AG04450 (cell line): Measurements from ENCODE around the gene QSOX1. TPM values are rescaled to one million over a fixed set of nuclear protein-coding genes. Genes with fewer than 3 reads are reported as not detected.
"Not testable (repeated sequence)": the region's sequence is repeated elsewhere in the genome, so short reads cannot be mapped to it uniquely, and the experiment has no call there.

Experiments
- CTCF ChIA-PET: fragments of 300-600, 350-600 bp; formaldehyde crosslinking; extraction: SDS; loops from one replicate; lab custom pipeline; 2022; ENCODE audit warnings: antibody characterized with exemption, inconsistent platforms; lab: Charles Lee
- POLR2A ChIA-PET: fragments of 350-600 bp; formaldehyde crosslinking; extraction: SDS; loops from one replicate; lab custom pipeline; 2021; ENCODE audit warnings: antibody characterized with exemption, inconsistent platforms; lab: Yijun Ruan, JAX
- DNase-seq: peaks from one replicate; pipeline ENCODE4 v3.0.0-alpha.2; 2011; ENCODE audit warnings: low read depth, low spot score
- H3K27ac ChIP-seq: one replicate; pipeline ENCODE4 v1.5.1; 2012; ENCODE audit warnings: low read depth, low read length, control low read depth
- H3K27me3 ChIP-seq: one replicate; pipeline ENCODE4 v1.6.0; 2012; ENCODE audit warnings: low read length; ENCODE audit not compliant: control insufficient read depth, insufficient read depth
- H3K4me3 ChIP-seq: 2 replicates; pipeline ENCODE4 v1.5.1; 2011; ENCODE audit warnings: mild to moderate bottlenecking, low read depth, low read length, control low read depth
- H3K9me3 ChIP-seq: 2 replicates; pipeline ENCODE4 v1.5.1; 2012; ENCODE audit warnings: low read length; ENCODE audit not compliant: control insufficient read depth, insufficient read depth
- polyA plus RNA-seq: library from polyadenylated mRNA; depleted of rRNA; stranded (reverse); fragments of >200 nt; gene quantifications from 2 replicates; pipeline ENCODE4 v1.2.3, GENCODE V29; 2011
- TF ChIP-seq, protein P1 (sequence below): IDR thresholded peaks from 2 replicates; pipeline ENCODE4 v1.5.1; 2011; ENCODE audit warnings: low read depth, low read length, control low read depth, inconsistent platforms

QSOX1 gene
- polyA plus RNA-seq, 1 experiment, result 1,269 TPM

- Histone ChIP-seq H3K9me3 (no peaks in the 10 kb centered on the region; the same call in 1 of the 2 replicates), H3K4me3 (no peak overlapping the region), H3K27ac (no peak overlapping the region), H3K27me3 (no peaks in the 10 kb centered on the region)
- ChIA-PET CTCF (interaction anchor here (1.2 to 1.4 kb wide), 2 partner anchors 12 to 14 kb away, joined by 3 read pairs; no protein-coding TSS in a partner anchor), POLR2A (interaction anchor here (0.5 to 0.6 kb wide), 2 partner anchors 8 to 671 kb away, joined by 3 read pairs; no protein-coding TSS in a partner anchor)
- TF ChIP-seq, protein P1, sequence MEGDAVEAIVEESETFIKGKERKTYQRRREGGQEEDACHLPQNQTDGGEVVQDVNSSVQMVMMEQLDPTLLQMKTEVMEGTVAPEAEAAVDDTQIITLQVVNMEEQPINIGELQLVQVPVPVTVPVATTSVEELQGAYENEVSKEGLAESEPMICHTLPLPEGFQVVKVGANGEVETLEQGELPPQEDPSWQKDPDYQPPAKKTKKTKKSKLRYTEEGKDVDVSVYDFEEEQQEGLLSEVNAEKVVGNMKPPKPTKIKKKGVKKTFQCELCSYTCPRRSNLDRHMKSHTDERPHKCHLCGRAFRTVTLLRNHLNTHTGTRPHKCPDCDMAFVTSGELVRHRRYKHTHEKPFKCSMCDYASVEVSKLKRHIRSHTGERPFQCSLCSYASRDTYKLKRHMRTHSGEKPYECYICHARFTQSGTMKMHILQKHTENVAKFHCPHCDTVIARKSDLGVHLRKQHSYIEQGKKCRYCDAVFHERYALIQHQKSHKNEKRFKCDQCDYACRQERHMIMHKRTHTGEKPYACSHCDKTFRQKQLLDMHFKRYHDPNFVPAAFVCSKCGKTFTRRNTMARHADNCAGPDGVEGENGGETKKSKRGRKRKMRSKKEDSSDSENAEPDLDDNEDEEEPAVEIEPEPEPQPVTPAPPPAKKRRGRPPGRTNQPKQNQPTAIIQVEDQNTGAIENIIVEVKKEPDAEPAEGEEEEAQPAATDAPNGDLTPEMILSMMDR, result no peak
- no peak for DNase-seq
Observed at GRCh38 chr1:180201451-180202200, 47.0 kb downstream of the QSOX1 start.

DNA sequence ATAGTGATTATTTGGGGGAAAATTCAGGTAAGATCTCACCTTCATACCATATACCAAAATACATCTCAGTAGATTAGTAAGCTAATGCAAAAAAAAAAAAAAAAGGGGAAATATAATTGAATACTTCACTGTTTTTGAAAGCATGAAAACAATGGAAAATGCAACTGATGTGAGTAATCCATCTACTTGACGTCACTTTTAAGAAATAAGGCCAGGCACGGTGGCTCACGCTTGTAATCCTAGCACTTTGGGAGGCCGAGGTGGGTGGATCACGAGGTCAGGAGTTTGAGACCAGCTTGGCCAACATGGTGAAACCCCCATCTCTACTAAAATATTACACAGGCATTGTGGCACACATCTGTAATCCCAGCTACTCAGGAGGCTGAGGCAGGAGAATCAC lies 47.9 kb downstream of the QSOX1 start:
- H3K4me3 ChIP-seq, H3K9me3 ChIP-seq, H3K27ac ChIP-seq, H3K27me3 ChIP-seq, DNase-seq: not testable (repeated sequence)
- ChIA-PET POLR2A (interaction anchor here (0.5 to 0.6 kb wide), 2 partner anchors 9 to 670 kb away, joined by 3 read pairs; no protein-coding TSS in a partner anchor), CTCF (interaction anchor here (1.4 to 1.7 kb wide), 3 partner anchors 15 to 325 kb away, joined by 3 to 4 read pairs (median 3); partner anchors contain the start of gene TOR1AIP2)

DNA sequence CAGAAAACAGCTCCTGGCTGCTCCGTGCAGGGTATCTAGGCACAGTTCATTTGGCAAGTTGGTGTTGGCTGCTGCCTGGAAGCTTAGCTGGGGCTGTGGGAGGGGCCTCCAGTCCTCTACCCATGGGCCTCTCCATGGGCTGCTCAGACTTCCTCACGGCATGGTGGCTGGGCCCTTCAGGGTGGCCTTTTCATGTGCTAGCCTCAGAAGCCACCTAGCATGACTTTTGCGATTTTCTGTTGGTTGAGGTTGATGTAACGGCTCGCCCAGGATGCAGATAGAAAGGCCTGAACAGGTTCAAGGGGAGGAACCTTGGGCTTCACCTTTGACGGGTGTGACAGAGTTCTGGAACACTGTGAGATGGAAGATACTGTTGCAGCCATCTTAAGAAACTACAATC lies 49.6 kb downstream of the QSOX1 start:
- ChIA-PET CTCF (interaction anchor here (1.7 kb wide), 1 partner anchor 278 kb away, joined by 4 read pairs; no protein-coding TSS in a partner anchor), POLR2A (no interaction called here)
- Histone ChIP-seq H3K27ac (peak overlapping the region; percentile 11), H3K27me3 (no peaks in the 10 kb centered on the region), H3K9me3 (no peaks in the 10 kb centered on the region; the same call in 1 of the 2 replicates), H3K4me3 (no peak overlapping the region)
- DNase-seq, result no peak
- TF ChIP-seq, protein P1, result no peak

- no peak for DNase-seq
- Histone ChIP-seq H3K27ac (no peak overlapping the region), H3K4me3 (no peak overlapping the region), H3K9me3 (no peaks in the 10 kb centered on the region; the same call in 1 of the 2 replicates), H3K27me3 (no peaks in the 10 kb centered on the region)
- TF ChIP-seq, protein P1, result no peak
- CTCF ChIA-PET, result no interaction called here
- POLR2A ChIA-PET, result no interaction called here
Observed at GRCh38 chr1:180206581-180206980, 51.9 kb downstream of the QSOX1 start.

DNA sequence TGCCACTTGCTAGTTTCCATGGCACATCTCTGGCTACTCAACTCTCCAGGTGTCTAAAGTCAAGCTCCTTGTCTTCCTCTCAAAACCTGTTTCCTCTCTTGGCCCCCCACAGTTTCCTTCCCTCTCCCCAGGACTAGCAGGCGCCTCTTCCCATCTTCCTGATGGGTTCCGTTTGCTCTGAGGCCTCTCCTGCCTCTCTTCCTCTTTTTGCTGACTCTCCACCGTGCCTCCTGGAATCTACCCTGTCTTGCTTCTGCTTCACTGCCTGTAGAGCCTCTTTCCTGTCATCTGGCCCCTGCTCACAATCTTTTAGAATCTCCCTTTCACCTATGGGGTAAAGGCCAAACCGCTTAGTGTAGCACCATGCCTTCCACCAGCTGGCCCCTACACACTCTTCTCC lies 53.6 kb downstream of the QSOX1 start:
- Histone ChIP-seq H3K27ac (no peak overlapping the region), H3K9me3 (no peaks in the 10 kb centered on the region), H3K4me3 (no peak overlapping the region), H3K27me3 (no peaks in the 10 kb centered on the region)
- DNase-seq, result no peak
- POLR2A ChIA-PET, result interaction anchor here (0.6 to 0.7 kb wide), 2 partner anchors 69 to 319 kb away, joined by 3 read pairs; no protein-coding TSS in a partner anchor
- TF ChIP-seq, protein P1, result no peak
- CTCF ChIA-PET, result no interaction called here
